Fibroblast of peridontal ligament (primary cell): Measurements from ENCODE around the gene IQSEC2.

Experiments
- DNase-seq: peaks from one replicate; pipeline ENCODE4 v3.0.0-alpha.2; 2010; ENCODE audit errors: extremely low read depth

IQSEC2 gene

DNA sequence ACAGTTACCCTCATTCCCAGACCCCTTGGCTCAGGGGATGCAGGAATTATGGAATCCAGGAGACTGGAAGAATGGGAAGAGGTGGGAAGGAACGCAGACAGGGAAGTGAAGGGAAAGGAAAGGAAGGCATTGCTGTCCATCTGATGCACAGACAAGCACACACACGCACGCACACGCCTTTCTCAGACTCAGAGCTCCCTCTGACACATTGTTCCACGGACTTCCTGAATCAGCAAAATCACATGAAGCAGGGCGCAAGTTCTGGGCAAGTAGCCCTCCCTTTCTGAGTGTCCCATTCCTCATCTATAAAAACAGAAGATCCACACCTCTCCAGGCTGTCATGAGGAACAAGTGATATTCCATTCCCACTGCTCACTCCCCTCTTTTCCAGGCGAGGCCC is 13.2 kb downstream of the IQSEC2 start:
- DNase-seq, result no peak

GRCh38 chrX:53266914-53267313 is 14.5 kb downstream of the IQSEC2 start:
- DNase-seq, result no peak

GRCh38 chrX:53265771-53266574 is 15.4 kb downstream of the IQSEC2 start:
- DNase-seq, result peak; percentile 82

DNA sequence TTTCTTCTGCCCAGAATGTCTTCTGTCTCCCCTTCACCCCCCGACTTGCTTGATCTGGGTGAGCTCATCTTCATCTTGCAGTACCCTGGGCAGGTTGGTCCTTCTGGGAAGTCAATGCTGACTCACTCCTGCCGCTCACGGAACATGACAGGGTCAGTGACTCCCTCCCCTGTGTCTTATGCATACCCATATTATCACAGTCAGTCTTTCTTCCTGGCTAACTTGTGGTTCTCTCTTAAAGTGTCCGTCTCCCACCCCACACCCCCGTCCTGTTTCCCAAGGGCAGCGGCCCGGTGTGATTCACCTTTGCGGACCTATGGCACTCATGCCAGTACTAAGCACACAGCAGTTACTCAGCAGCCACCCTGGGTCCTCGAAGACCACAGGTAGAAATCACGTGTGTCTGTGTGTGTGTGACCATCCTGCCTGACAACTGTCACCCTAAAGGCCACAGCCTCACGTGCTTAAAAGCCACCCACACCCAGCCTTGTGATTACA is 17.7 kb downstream of the IQSEC2 start:
- no peak for DNase-seq

- peak; percentile 47 for DNase-seq
These were observed 18.4 kb downstream of the IQSEC2 start for GRCh38 chrX:53262918-53263394.

GRCh38 chrX:53262189-53262917 is 19.0 kb downstream of the IQSEC2 start:
- no peak for DNase-seq

GRCh38 chrX:53261355-53261972 is 19.9 kb downstream of the IQSEC2 start:
- no peak for DNase-seq

DNA sequence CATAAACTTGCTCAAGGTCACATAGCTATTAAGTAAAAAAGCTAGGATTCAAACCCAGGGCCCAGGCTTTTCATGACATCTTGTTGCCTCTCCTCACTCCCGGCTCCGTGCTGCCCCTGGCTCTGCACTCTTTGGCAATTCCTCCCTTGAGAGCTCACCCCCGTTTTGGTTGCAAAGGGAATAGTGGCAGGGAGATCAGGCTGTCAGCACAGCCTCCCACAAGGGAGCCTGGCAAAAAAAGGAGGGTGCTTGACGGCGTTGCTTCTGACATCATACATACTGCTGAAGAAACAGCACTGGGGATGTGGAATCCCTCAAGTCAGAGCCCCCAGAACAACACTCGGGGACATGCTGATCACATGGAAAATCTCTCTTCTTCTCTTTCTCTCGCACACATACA is 20.5 kb downstream of the IQSEC2 start:
- DNase-seq, result no peak

GRCh38 chrX:53257670-53258423 is 23.5 kb downstream of the IQSEC2 start:
- DNase-seq, result no peak

- no peak for DNase-seq
These were observed 24.2 kb downstream of the IQSEC2 start for GRCh38 chrX:53257166-53257565.

DNA sequence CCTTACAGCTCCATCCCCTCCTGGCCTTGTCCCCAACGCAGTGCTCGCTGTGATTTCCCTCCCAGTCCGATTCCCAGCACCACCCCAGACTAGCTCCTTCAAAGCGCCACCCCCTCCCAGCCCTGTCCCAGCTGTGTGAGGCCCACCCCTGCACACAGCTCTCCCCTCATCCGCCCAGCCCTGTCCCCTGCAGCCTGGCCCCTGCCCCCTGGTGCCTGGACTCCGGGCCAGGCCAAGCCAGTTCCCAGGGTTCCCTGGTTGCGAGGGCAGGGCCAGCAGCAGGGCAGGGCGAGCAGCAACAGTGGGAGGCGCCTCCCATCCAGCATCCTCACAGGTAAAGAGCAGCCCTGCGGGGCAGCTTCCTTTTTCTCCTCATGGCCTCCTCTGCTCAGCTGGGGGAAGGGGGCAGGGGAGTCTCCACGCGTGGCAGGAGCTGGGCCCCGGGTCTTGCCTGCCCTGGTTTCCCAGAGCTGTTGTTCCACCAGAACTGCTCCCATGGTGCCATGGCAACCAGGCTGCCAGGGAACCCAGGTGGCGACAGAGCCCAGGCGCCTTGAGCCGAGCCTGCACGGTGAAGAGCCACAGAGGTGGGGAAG is 24.8 kb downstream of the IQSEC2 start:
- no peak for DNase-seq

DNA sequence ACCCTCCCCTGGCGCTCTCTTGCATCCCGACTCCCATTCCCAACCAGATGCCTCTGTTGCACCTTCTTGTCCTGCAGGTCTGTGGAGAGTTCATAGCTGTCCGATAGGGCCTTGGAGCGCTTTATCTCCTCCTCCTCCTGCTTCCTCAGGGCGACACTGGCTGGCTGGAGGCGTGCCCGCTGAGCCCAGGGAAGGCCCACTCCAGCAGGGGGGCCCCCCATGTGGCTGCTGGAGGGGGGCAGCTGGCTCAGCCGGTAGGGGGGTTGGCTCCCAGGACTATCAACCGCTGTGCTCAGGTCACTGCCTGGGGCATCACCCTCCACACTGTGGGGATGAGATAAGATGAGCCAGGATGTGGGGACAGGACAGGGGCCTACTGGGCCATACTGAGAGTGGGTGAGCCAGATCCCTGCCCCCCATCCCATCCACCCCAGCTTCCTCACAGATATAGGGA is 25.6 kb downstream of the IQSEC2 start:
- DNase-seq, result no peak

GRCh38 chrX:53254570-53255461 is 26.6 kb downstream of the IQSEC2 start:
- no peak for DNase-seq

- DNase-seq, result no peak
These were observed 27.9 kb downstream of the IQSEC2 start for GRCh38 chrX:53253293-53254020.

DNA sequence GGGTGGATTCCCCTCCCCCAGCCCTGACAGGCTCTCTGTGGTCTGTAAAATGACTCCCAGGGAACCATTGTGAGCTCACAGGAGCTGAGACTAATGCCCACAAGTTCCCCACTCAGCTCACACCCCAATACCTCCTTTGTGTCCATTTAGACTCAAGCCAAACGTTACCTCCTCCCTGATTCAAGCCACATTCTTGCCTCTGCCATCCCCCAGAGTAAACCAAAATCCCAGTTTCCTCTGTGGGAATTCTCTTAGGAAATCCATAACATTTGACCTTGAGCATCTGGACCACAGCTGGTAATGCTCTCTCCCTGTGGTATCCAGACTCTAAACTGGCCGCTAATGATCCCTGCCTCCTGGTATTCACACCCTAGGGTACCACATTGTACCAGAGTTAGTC is 30.1 kb downstream of the IQSEC2 start:
- DNase-seq, result peak; percentile 53

GRCh38 chrX:53250556-53250955 is 30.8 kb downstream of the IQSEC2 start:
- no peak for DNase-seq

- DNase-seq, result no peak
These were observed 31.9 kb downstream of the IQSEC2 start for GRCh38 chrX:53249408-53250042.

DNA sequence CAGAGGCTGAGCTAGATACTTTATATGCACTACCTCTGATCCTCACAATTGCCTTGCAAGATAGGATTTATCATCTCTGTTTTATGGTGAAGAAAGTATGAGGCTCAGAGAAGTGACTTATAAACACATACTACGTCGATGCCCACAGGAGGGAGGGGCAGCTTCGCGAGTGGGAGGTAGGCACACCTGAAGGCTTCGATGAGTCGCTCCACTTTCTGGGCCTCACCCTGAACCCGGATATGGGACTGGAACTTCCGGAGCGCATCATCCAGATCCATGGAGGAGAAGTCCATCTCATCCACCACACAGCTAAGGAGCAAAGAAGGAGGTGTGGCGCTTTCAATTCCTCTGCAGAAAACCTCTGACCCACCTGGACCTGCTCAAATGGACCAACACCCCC is 33.5 kb downstream of the IQSEC2 start:
- DNase-seq, result no peak

DNA sequence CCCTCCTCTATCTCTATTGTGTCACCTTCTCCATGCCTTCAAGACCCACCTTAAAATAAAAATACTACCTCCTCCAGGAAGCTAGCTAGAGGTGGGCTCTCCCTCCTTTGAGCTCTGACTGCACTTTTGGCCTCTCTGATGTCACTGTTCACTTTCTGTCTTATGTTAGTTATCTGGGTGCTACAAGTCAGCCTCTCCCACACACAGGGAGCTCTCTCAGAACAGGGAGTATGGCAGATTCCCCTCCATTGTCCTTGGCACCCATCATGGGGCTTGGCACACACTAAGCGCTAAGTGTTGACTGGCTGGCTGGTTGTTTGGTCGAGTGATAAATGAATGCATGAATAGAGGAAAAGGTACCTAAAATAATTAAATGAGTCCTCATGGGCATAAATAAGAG is 35.2 kb downstream of the IQSEC2 start:
- no peak for DNase-seq
